Hippocampal formation (tissue), 2 donors: ENCODE results near the gene RAD18.

ENCODE experiments used
- DNase-seq, 2 donors: peaks; one replicate each; lab custom pipeline; 2025; lab: John Stamatoyannopoulos, UW

Gene RAD18

GRCh38 chr3:8895829-8896228 is 67.4 kb downstream of the RAD18 start:
- no peak for DNase-seq

- no peak for DNase-seq
Observed at GRCh38 chr3:8893001-8893400, 70.3 kb downstream of the RAD18 start.

GRCh38 chr3:8891774-8892173 is 71.5 kb downstream of the RAD18 start:
- DNase-seq: no peak

- DNase-seq: no peak
Observed at GRCh38 chr3:8891303-8891702, 72.0 kb downstream of the RAD18 start.

- DNase-seq: no peak
Observed at GRCh38 chr3:8888301-8888915, 74.9 kb downstream of the RAD18 start.

GRCh38 chr3:8887435-8888300 is 75.6 kb downstream of the RAD18 start:
- no peak for DNase-seq

GRCh38 chr3:8886546-8886945 is 76.7 kb downstream of the RAD18 start:
- DNase-seq: no peak

GRCh38 chr3:8885536-8886316 is 77.5 kb downstream of the RAD18 start:
- DNase-seq: no peak

- DNase-seq: no peak
Observed at GRCh38 chr3:8884630-8885290, 78.5 kb downstream of the RAD18 start.

- DNase-seq: no peak
Observed at GRCh38 chr3:8882642-8883041, 80.6 kb downstream of the RAD18 start.

- DNase-seq: no peak
Observed at GRCh38 chr3:8882171-8882593, 81.1 kb downstream of the RAD18 start.

- no peak for DNase-seq
Observed at GRCh38 chr3:8879347-8879944, 83.8 kb downstream of the RAD18 start.

GRCh38 chr3:8875836-8876235 is 87.4 kb downstream of the RAD18 start:
- DNase-seq: no peak

- DNase-seq: no peak
Observed at GRCh38 chr3:8873740-8874139, 89.5 kb downstream of the RAD18 start.

- no peak for DNase-seq
Observed at GRCh38 chr3:8872261-8872660, 91.0 kb downstream of the RAD18 start.

- DNase-seq: no peak
Observed at GRCh38 chr3:8871306-8871705, 92.0 kb downstream of the RAD18 start.

- no peak for DNase-seq
Observed at GRCh38 chr3:8870134-8870533, 93.1 kb downstream of the RAD18 start.

GRCh38 chr3:8869613-8870012 is 93.7 kb downstream of the RAD18 start:
- no peak for DNase-seq

- DNase-seq: no peak
Observed at GRCh38 chr3:8868996-8869395, 94.3 kb downstream of the RAD18 start.

- no peak for DNase-seq
Observed at GRCh38 chr3:8867646-8868045, 95.6 kb downstream of the RAD18 start.

GRCh38 chr3:8865697-8866096 is 97.6 kb downstream of the RAD18 start:
- DNase-seq: no peak
